Neural cell (in vitro differentiated cells): ENCODE data around the gene GGT1. TPM values are rescaled to one million over a fixed set of nuclear protein-coding genes. Genes with fewer than 3 reads are reported as not detected.
"Not testable (repeated sequence)": the region's sequence is repeated elsewhere in the genome, so short reads cannot be mapped to it uniquely, and the experiment has no call there.

Source experiments
- H2AFZ ChIP-seq: fragments of 200-600, 300-800 bp; sonication (generic), shearing (Covaris generic); 2 replicates; pipeline ENCODE4 v1.6.0; 2014; ENCODE audit warnings: low read depth, mild to moderate bottlenecking, antibody characterized with exemption, low read length, moderate library complexity
- H3F3A ChIP-seq: fragments of 200-600 bp; shearing (Covaris generic); 2 replicates; pipeline ENCODE4 v1.6.1; 2016; ENCODE audit warnings: mild to moderate bottlenecking, moderate library complexity, mixed read lengths, antibody characterized with exemption, low read length; ENCODE audit not compliant: insufficient read depth, poor library complexity, severe bottlenecking
- H3K27ac ChIP-seq: fragments of 200-600, 300-800 bp; sonication (generic), shearing (Covaris generic); 2 replicates; pipeline ENCODE4 v1.5.1; 2014; ENCODE audit warnings: mild to moderate bottlenecking, low read length, moderate library complexity
- H3K27me3 ChIP-seq: fragments of 300-800, 200-600 bp; sonication (generic), shearing (Covaris generic); 2 replicates; pipeline ENCODE4 v1.6.0; 2014; ENCODE audit warnings: mild to moderate bottlenecking, low read depth, low read length, moderate library complexity; ENCODE audit not compliant: insufficient read depth
- H3K36me3 ChIP-seq: fragments of 300-800, 200-600 bp; sonication (generic), shearing (Covaris generic); 2 replicates; pipeline ENCODE4 v1.5.1; 2014; ENCODE audit warnings: mild to moderate bottlenecking, antibody characterized with exemption, low read length, moderate library complexity; ENCODE audit not compliant: insufficient read depth
- H3K4me2 ChIP-seq: fragments of 300-800, 200-600 bp; sonication (generic), shearing (Covaris generic); 2 replicates; pipeline ENCODE4 v1.6.0; 2014; ENCODE audit warnings: mild to moderate bottlenecking, low read length
- H3K4me3 ChIP-seq: fragments of 300-800, 200-600 bp; sonication (generic), shearing (Covaris generic); 2 replicates; pipeline ENCODE4 v1.5.1; 2014; ENCODE audit warnings: mild to moderate bottlenecking, low read length, moderate library complexity
- H3K79me2 ChIP-seq: fragments of 200-600 bp; shearing (Covaris generic); replicated peaks from 2 replicates; pipeline ENCODE4 v1.6.0; 2014; ENCODE audit warnings: mild to moderate bottlenecking, low read length, moderate library complexity; ENCODE audit not compliant: insufficient read depth
- H3K9ac ChIP-seq: fragments of 300-800, 200-600 bp; sonication (generic), shearing (Covaris generic); 2 replicates; pipeline ENCODE4 v1.6.1; 2016; ENCODE audit warnings: mild to moderate bottlenecking, low read length, mixed read lengths
- H3K9me2 ChIP-seq: fragments of 200-600 bp; shearing (Covaris generic); 2 replicates; pipeline ENCODE4 v1.6.1; 2016; ENCODE audit warnings: mild to moderate bottlenecking, low read length, mixed read lengths; ENCODE audit not compliant: insufficient read depth
- H3K9me3 ChIP-seq: fragments of 200-600, 300-800 bp; sonication (generic), shearing (Covaris generic); 2 replicates; pipeline ENCODE4 v1.6.1; 2016; ENCODE audit warnings: mild to moderate bottlenecking, mixed run types, low read length, moderate library complexity, mixed read lengths
- H4K20me1 ChIP-seq: fragments of 200-600 bp; shearing (Covaris generic); 2 replicates; pipeline ENCODE4 v1.6.1; 2016; ENCODE audit warnings: mild to moderate bottlenecking, mixed run types; ENCODE audit not compliant: insufficient read depth
- polyA plus RNA-seq: library from polyadenylated mRNA; depleted of rRNA; stranded (reverse); fragments of >200 nt; gene quantifications from 2 replicates; pipeline ENCODE4 v1.2.3, GENCODE V29; 2014

GGT1 gene
- polyA plus RNA-seq, 1 donor from 2014 or later: 6.4 TPM

DNA sequence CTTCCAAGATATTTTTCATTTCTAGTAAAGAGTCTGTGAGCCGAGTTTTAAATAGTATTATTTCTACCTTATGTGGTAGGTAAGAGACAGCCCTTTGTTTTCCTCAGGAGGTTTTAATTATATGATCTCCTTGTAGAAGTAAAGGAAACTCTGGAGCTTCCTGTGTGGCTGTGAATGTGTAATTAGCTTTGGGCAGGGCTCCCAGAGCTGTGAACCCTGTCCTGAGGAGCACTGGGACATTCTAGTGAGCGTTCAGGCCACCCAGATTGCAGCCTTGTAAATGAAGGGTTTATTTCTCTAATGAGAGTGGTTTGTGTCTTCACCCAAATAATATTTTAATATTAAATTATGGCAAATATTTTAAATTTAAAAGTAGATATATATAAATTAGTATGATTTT, 69.5 kb downstream of the GGT1 start:
- H3K4me3 ChIP-seq, H3K36me3 ChIP-seq, H3K79me2 ChIP-seq, H3F3A ChIP-seq, H2AFZ ChIP-seq, H3K9ac ChIP-seq, H3K9me2 ChIP-seq, H4K20me1 ChIP-seq, H3K4me2 ChIP-seq, H3K27me3 ChIP-seq, H3K27ac ChIP-seq, H3K9me3 ChIP-seq: not testable (repeated sequence)

Other genes with a start within 250 kb of the GGT1 start
- gene ADORA2A, start 175.6 kb upstream of the GGT1 start, polyA plus RNA-seq: 2.9 and 6.7 TPM in 2 replicates
- 0.12 and 0.38 TPM in 2 replicates for gene UPB1, start 107.9 kb upstream of the GGT1 start, polyA plus RNA-seq
- 32.6 and 38.5 TPM in 2 replicates for gene GUCD1, start 48.1 kb upstream of the GGT1 start, polyA plus RNA-seq
- 185 and 195 TPM in 2 replicates for gene SNRPD3, start 47.2 kb upstream of the GGT1 start, polyA plus RNA-seq
- 12.2 and 18.3 TPM in 2 replicates for gene LRRC75B, start 10.1 kb upstream of the GGT1 start, polyA plus RNA-seq
- gene PIWIL3, start 171.5 kb downstream of the GGT1 start, polyA plus RNA-seq: 0.14 and 0.16 TPM in 2 replicates
- gene SGSM1, start 203.0 kb downstream of the GGT1 start, polyA plus RNA-seq: 7.5 and 9.2 TPM in 2 replicates